Measurements from ENCODE around the gene STARD13. TPM values are rescaled to one million over a fixed set of nuclear protein-coding genes. Genes with fewer than 3 reads are reported as not detected.

The STARD13 gene
- total RNA-seq, 1 experiment from 2014 or later, result 2.3 TPM

DNA sequence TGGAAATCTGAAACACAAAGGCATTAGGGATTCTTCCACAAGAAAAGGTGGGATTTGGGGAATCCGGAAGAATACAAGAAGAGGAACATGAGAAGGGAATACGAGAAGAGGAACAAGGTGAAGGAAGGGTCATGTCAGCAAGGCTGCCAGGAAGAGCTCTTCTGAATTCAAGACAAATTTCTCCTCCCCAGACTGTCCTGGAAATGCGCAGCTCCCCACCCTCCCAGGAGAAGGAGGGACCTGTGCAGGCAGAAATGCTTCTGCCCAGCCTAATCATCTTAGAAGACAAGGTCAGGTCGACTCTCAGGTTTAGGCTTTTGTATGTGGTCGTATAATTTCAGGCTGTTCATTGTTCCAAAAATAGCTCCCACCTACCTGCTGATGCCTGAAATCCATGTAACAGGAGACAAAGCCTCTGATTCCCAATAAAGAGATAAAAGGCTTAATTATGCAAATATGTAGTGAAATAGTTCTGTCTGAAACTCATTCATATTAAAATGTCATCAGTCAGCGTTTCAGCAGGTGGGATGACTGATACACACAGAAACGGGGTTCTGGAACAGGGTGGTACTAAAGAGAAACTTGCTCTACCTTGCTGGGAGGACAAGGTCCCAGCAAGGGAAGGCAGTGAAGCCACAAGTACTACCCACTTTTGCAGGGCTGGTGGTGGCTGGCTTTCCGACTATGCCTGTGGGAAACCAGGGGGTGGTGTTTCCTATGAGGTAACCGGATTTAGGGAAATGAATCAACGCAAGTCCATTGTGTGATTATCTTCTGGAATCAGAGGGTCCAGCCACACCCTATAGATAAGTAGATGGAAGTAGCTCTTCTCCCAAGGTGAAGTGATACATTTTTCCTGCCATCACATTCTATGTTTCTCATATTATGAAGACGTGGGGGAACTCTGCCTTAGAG is 193.2 kb downstream of the STARD13 start:
- no peak for DNase-seq (ENCODE audit: low spot score)

DNA sequence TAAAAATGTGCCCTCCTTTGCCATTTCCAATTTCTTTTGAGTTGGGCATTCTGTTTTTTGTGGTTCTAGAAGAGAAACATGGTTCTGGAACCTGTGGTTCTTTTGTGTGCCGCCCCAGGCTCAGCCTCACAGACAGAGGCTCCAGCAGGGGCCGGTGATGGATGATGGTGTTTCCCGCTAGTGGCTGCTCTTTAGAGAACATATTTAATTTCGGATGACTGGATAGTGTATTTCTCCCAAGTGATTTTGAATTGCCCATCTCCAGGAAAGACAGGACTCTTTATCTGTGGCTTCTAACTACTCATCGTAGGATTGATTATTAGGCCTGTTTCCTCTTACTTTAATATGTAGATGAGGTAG is 194.2 kb downstream of the STARD13 start:
- no peak for DNase-seq (ENCODE audit: low spot score)

DNA sequence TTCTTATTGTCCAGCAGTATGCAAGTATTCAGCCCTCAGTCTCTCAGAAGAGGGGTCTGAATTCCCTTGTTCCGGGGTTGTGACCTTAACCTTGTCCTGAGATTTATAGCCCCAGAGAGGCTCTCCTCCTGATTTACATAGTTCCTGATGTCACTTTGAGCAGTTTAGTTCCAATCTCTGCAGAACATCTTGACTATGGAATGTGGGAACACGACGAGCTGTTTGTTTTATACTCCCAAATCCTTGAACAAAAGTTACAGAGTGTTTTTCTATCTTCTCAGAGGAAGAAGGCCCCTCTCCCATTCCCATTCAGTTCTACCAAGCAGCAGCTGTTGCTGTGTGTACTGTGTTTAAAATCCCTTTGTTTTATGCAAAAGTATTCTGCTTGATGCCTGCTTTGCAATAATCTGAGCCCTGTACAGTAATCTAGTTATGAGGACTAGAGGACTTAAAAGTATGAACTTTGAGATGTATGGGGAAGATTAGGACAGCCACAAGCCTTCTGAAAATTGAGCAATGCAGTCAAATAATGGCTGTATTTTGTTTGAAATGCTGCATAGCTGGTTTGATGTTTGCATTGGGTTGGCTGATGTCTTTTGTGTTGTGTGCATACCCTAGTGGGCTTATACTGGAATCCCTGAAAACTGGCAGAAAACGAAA is 194.7 kb downstream of the STARD13 start:
- DNase-seq (ENCODE audit: low spot score), result no peak

DNA sequence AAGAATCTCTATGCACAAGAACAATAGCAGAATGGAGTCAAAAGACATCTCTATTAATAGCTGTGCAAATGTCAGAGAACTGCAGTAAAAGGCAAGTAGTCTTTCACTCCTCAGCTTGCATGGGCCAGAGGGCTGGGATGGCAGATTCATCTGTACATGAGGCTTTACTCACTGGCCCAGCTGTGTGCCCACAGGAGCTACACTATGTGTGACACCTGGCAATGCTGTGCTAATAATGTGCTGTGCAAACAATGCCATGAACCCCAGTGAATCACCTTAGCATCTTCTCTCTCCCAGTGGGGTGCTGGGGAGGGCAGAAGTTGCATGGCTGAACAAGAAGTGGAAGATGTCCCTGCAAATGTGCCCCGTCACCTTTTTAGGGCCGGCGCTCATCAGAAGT is 196.2 kb downstream of the STARD13 start:
- DNase-seq (ENCODE audit: low spot score), result no peak

DNA sequence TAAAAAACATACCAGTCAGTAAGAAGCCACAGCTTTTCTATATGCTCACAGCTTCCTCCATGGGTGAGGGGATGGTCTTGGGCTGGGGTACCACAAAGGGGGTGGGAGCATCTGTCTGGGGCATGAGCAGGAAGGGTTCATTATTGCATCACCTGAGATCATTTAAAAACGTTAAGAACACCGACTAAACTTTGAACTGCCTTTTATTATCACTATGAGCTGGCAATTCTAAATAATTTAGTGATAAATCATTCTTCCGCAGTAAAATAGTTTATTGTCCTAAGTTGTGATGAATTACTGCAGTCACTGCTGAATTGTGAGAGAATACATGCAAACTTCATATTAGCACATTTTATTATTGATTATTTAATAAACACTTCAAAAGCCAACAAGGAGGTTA is 197.8 kb downstream of the STARD13 start:
- no peak for DNase-seq (ENCODE audit: low spot score)

DNA sequence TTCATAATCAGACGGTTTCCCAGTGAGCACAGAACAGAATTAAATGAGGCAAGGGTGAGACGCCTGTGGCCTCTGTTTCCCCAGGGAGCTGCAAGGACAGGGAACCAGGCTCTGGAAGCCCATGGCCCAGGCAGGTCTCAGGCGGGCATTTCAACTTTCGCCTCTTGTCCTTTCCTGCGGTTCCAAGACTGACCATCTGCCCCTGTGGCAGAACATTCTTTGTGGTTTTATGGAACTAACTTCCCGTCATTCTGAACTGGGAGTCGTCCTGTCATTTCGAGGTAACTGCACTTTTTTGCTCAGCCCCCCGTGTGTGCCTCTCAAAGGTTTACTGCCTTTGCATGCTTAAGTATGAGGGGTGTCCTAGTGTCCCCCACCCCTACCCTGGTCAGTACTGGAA is 198.5 kb downstream of the STARD13 start:
- DNase-seq (ENCODE audit: low spot score), result peak; percentile 43

DNA sequence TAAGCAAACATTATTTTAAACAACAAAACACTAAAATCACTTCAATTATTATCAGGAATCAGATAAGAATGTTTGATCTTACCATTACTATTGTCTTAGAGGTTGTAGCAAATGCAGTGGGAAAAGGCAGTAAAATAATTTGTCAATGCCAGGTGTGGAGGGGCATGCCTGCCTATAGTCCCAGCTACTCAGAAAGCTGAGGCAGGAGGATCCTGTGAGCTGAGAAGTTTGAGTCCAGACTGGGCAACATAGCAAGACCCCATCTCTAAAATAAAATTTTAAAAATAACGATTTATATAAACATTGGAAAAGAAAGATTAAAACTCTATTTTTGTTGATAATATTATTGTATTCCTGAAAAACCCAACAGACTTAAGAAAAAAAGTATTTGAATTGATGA is 202.5 kb downstream of the STARD13 start:
- DNase-seq (ENCODE audit: low spot score), result no peak

DNA sequence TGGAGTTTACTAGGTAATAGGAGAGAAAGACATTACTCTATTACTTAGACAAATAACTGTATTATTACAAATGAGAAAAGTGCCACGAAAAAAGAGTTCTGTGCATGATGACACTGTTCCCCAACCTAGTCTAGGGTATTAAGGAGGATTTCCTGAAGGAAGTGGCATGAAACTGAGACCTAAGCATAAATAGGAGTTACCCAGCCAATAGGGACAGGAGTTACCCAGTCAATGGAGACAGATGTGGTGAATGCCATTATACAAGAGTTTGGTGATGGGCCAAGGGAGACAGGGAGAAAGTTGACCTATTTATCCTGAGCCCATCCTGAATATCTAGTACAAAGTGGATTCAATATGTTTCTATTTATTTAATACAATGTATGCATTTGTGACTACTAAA is 203.9 kb downstream of the STARD13 start:
- DNase-seq (ENCODE audit: low spot score), result no peak

DNA sequence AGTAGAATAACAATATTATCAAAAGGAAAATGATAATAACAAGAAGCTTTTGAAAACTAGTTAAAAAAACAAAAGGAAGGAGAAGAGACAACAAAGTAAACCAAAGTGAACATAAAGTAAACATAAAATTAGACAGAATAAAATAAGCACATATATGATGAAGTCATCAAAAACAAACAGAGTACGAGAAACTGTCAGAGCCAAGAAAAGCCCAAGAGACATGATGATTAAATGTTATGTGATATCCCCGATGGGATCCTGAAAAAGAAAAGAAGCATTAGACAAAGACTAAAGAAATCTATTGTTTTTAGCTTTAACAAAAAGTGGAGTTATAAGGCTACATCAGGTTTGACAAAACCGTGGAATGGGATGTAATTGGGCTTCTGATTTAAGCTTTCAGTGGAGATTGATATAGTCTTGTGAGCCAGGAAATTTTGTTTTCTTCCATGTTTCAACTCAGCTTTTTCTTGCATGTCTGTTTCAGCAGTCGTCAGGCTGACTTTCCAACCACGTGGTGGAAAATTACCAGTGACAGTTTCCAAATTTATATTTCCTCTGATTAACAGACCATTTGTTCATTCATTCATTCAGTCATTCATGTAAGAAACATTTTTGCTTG is 204.5 kb downstream of the STARD13 start:
- no peak for DNase-seq (ENCODE audit: low spot score)

DNA sequence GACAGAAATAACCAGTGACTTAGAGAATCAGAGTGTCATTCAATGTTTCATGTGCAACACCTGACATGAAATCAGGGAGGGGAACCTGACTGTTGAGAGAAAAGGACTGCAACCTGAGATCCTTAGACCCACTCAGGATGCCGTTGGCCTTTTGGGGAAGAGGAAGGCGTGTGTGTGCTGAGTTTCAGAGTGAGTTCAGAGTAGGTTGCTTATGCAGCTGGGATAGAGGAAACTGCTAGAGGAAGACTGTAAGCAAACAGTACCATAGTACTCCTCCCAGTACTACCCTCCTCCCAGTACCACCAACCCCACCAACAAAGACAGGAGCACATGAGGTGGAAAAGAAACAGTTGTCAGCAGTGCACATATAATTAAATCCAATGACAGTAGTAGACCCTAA is 205.6 kb downstream of the STARD13 start:
- DNase-seq (ENCODE audit: low spot score), result no peak

DNA sequence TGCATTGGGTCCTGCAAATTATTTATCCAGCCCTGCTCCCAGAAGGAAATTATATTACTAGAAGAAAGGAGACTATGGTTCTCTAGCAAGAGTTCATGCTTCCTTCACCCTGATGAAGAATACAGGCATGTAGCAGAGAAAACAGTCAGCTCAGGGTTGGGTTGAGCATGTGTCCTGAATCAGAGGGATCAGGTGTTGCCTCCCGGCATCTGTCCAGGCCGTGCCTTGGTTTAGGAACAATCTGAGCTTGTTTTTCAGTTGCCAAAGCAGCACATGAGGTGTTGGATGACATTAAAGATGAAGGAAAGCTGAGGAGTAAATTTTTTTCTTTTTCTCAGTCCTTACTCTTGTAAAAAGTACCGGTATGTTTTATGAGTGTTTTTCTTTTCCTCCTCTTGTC is 207.3 kb downstream of the STARD13 start:
- DNase-seq (ENCODE audit: low spot score), result no peak

DNA sequence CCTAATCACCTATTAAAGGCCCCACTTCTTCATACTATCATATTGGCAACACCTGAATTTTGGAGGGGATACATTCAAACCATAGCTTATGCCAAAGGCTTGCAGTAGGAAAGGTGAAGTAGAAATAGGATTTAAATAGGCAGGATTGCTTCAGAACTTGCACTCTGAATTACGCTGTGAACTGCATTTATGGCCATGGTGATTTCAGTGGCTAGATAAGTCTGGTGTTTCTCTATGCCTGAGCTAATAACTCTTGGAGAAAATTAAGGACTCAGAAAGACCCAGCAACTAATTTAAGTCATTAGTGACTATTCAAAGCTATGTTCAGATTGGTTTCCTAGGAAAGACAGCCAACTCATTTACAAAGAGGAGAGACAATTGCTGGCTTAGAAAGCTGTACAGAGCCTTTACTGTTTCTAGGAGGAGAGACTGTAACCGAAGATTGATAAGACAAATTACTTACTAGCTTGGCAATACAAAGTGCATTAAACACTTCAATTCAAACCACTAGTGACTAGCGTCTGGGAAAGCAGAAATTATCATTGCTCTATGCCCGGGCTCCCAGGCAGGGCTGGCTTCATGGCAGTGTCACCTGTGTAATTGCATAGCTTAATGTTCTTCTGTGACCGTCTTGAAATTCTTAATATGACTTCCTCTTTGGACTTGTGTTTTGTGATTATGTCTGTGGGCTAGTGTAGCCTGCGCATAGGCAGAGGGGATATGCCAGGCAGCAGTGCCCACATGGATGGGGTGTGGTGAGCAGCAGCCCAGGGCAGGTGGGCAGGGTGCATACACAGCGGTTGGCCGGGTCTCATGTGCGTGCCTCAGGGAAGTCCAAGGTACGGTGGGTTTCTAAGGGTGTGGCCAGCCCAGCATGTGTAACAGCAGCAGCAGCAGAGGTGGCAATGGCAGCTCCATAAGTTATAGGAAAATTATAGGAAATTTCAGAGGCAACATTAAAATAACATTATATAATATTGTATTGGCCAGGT is 209.3 kb downstream of the STARD13 start:
- no peak for DNase-seq (ENCODE audit: low spot score)

DNA sequence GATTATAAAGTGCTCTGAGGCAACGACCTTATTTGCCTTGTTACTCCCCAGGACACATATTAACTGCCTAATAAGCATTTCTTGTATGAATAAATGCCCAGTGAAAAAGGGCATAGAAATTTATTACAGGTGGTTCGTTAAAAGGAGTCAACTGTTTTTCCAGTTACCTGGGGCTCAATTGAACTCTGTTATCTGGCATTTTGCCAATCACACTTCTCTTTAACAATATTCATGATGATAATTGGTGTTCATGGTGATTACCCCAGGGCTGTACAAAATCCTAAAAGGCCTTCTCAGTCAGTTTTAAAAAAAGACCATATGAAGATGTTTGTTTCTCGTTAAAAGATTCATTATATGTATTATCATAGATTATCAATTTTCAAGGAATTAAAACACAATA is 212.2 kb downstream of the STARD13 start:
- DNase-seq (ENCODE audit: low spot score), result no peak

DNA sequence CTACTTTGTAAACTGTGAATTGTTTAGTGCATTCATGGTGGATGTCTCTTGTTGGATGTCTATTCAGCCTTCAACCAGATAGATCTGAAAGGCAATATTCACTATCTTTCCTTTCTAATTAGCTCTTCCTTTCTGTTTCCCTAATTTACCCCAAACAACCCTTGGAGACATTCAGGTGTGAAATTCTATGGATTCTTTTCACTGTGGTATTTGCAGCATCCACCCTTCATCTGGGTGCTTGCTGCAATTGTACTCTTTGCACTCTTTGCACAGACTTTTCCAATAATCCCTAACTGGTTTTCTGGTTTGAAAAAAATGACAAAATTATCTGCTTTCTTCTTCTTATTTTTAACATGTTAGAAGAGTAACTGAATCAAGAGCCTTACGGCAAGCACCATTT is 212.8 kb downstream of the STARD13 start:
- DNase-seq (ENCODE audit: low spot score), result no peak

DNA sequence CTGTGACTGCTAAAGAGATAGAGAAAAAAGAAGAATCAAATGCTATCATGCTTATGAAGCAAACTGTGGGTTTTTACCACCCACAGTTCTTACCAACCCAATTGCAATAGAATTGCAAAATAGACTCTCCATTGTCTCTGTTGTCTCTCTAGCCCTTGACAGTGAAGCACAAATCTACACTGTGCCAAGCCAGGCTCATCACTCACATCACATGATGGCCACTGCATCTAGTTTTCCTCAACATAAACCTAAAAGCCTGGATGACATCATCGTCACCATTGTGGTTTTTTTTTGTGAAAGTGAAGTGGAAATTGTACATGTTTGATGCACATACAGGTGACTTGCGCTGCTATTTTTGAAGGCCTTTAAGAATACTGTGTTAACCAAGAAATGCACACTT is 213.3 kb downstream of the STARD13 start:
- DNase-seq (ENCODE audit: low spot score), result no peak

DNA sequence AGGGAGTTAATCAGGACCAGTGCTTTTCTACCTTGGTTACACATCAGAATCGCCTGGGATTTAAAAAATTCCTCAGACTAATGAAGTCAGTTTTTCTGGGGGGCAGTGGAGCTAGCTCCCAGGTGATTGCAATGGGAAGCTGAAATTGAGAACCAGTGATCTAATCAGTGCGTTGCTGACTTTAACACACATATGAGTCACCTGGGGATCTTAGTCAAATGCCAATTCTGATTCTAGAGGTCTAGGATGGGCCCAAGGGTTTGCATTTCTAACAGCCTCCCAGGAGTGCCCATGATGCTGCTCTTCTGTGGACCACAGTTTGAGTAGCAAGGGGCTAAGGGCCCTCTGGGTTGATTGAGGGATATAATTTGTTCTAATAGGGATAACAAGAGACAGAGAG is 214.8 kb downstream of the STARD13 start:
- DNase-seq (ENCODE audit: low spot score), result no peak

DNA sequence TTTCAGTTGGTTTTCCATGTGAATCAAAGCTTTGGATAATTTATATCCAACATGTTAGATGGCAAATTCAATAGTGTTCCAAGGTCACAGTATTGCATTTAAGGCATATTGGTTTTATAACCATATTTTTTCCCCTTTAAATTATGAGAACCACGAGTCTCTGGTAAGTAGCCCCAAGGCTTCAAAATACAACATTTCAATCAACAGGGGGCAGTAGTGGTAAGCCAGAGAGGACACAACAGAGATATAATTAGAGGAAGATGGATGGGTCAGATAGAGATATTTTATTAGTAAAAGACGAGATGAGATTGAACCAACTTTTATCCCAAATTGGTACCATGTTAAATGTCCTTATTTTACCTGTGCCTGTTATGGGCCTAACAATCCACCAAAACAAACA is 216.2 kb downstream of the STARD13 start:
- no peak for DNase-seq (ENCODE audit: low spot score)

DNA sequence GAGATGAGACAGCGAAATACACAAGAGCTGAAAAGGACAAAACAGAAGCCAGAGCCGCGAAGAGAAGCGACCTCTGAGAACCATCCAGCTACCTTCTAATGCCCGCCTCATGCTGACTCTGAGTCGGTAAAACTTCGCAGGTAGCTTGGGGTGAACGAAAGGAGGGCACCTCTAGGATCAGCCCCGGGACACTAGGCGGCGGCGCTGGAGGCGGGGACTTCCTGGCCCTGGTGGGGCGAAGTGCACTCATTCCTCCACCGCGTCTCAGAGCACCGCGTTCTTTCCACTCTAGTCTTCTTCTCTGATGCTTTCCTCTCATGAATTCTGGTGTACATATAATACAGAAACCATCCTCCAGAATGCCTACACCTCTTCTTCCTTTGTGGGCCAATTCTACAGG is 219.2 kb downstream of the STARD13 start:
- DNase-seq (ENCODE audit: low spot score), result no peak

DNA sequence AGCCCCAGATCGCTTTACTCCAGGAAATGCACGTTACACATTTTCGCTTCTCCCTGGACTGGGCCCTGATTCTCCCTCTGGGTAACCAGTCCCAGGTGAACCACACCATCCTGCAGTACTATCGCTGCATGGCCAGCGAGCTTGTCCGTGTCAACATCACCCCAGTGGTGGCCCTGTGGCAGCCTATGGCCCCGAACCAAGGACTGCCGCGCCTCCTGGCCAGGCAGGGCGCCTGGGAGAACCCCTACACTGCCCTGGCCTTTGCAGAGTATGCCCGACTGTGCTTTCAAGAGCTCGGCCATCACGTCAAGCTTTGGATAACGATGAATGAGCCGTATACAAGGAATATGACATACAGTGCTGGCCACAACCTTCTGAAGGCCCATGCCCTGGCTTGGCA is 224.7 kb downstream of the STARD13 start:
- no peak for DNase-seq (ENCODE audit: low spot score)

DNA sequence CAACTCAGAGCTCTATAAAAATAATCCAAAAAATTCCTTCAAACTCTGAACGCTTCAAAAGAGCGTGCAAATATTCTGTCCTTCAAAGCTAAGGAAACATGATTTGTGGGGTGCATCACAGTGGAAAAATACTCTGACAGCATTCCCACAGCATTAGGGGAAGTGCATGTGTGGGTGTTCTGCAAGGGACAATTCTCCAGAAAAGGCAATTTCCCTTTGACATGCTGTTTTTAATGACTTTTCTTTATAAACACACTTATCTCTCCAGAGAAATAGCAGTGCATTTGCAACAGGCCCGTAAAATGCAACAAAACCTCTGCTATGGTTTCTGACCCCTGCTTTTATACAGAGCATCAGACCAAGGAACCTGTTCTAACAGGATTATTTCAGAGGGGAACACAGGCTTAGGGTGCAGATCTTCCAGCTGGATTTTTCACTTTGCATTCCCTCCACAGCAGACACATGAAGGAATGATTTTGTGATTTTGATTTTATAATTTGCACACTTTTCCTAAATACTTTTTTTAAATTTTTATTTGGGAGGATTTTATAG is 226.7 kb downstream of the STARD13 start:
- no peak for DNase-seq (ENCODE audit: low spot score)
